HL-60 (cell line): ENCODE measurements around the gene POLK.

ENCODE experiments used
- DNase-seq, 2 experiments: peaks; one replicate each; pipeline ENCODE4 v3.0.0-alpha.2; 2010 to 2020; ENCODE audit warnings: low read depth in 1 of 2, low spot score in 1 of 2
- H3K27ac ChIP-seq: fragments of 250-450 bp; sonication (Bioruptor Pico); replicated peaks from 2 replicates; pipeline ENCODE4 v1.5.1; 2020; ENCODE audit warnings: mild to moderate bottlenecking, moderate library complexity
- H3K27me3 ChIP-seq: fragments of 250-450 bp; sonication (Bioruptor Pico); 2 replicates; pipeline ENCODE4 v1.5.1; 2021; ENCODE audit warnings: mild to moderate bottlenecking, moderate library complexity; ENCODE audit not compliant: insufficient read depth, poor library complexity, severe bottlenecking
- H3K4me3 ChIP-seq: replicated peaks from 2 replicates; pipeline ENCODE4 v1.5.1; 2011; ENCODE audit warnings: mild to moderate bottlenecking, control low read depth, low read length; ENCODE audit not compliant: insufficient read depth
- CTCF ChIP-seq: IDR thresholded peaks from one replicate; pipeline ENCODE4 v1.5.1; 2011; ENCODE audit warnings: low read length, control low read depth, inconsistent platforms; ENCODE audit not compliant: insufficient read depth
- GABPA ChIP-seq: IDR thresholded peaks from 2 replicates; pipeline ENCODE4 v1.6.1; 2012; ENCODE audit warnings: low read depth
- POLR2AphosphoS5 ChIP-seq: IDR thresholded peaks from 2 replicates; pipeline ENCODE4 v1.6.1; 2012; ENCODE audit warnings: low read depth
- REST ChIP-seq: IDR thresholded peaks from 2 replicates; pipeline ENCODE4 v1.6.1; 2012; ENCODE audit warnings: low read depth; ENCODE audit not compliant: insufficient replicate concordance
- SPI1 ChIP-seq: IDR thresholded peaks from 2 replicates; pipeline ENCODE4 v1.6.1; 2012; ENCODE audit warnings: low read depth, mild to moderate bottlenecking, borderline replicate concordance

POLK gene

GRCh38 chr5:75611311-75612225 lies 99.9 kb downstream of the POLK start, which contains the start of gene ANKDD1B:
Gene ANKDD1B (plus strand): TSS chr5:75611453. CDS start chr5:75611635, 182 bp downstream.
- Histone ChIP-seq H3K4me3 (no peak within 1 kb of the TSS), H3K27ac (no peak within 1 kb of the TSS), H3K27me3 (no peaks in the 10 kb centered on the region)
- TF ChIP-seq POLR2AphosphoS5 (no peak), SPI1 (no peak), REST (no peak), GABPA (no peak), CTCF (no peak)
- DNase-seq, result no peak

- H3K4me3 ChIP-seq, result no peak overlapping the region
- H3K27ac ChIP-seq, result no peak overlapping the region
- no peaks in the 10 kb centered on the region for H3K27me3 ChIP-seq
- DNase-seq, result no peak
- TF ChIP-seq GABPA (no peak), CTCF (no peak), POLR2AphosphoS5 (no peak), REST (no peak), SPI1 (no peak)
These were observed 100.5 kb downstream of the POLK start for GRCh38 chr5:75612226-75612569.

GRCh38 chr5:75612901-75613300 lies 101.2 kb downstream of the POLK start:
- H3K27ac ChIP-seq, result no peak overlapping the region
- DNase-seq, result no peak
- no peak overlapping the region for H3K4me3 ChIP-seq
- TF ChIP-seq CTCF, result no peak
- TF ChIP-seq GABPA, result no peak
- TF ChIP-seq POLR2AphosphoS5, result no peak
- TF ChIP-seq REST, result no peak
- no peak for TF ChIP-seq SPI1
- no peaks in the 10 kb centered on the region for H3K27me3 ChIP-seq
